HG03460 (cell line): ENCODE data around the gene NRK.
"Not testable (repeated sequence)": the region's sequence is repeated elsewhere in the genome, so short reads cannot be mapped to it uniquely, and the experiment has no call there.

Source experiments
- ATAC-seq: cut with Tn5 transposase; IDR thresholded peaks from one replicate; pipeline ENCODE4 v1.9.1; 2021; ENCODE audit not compliant: unreplicated experiment

NRK gene, protein sequence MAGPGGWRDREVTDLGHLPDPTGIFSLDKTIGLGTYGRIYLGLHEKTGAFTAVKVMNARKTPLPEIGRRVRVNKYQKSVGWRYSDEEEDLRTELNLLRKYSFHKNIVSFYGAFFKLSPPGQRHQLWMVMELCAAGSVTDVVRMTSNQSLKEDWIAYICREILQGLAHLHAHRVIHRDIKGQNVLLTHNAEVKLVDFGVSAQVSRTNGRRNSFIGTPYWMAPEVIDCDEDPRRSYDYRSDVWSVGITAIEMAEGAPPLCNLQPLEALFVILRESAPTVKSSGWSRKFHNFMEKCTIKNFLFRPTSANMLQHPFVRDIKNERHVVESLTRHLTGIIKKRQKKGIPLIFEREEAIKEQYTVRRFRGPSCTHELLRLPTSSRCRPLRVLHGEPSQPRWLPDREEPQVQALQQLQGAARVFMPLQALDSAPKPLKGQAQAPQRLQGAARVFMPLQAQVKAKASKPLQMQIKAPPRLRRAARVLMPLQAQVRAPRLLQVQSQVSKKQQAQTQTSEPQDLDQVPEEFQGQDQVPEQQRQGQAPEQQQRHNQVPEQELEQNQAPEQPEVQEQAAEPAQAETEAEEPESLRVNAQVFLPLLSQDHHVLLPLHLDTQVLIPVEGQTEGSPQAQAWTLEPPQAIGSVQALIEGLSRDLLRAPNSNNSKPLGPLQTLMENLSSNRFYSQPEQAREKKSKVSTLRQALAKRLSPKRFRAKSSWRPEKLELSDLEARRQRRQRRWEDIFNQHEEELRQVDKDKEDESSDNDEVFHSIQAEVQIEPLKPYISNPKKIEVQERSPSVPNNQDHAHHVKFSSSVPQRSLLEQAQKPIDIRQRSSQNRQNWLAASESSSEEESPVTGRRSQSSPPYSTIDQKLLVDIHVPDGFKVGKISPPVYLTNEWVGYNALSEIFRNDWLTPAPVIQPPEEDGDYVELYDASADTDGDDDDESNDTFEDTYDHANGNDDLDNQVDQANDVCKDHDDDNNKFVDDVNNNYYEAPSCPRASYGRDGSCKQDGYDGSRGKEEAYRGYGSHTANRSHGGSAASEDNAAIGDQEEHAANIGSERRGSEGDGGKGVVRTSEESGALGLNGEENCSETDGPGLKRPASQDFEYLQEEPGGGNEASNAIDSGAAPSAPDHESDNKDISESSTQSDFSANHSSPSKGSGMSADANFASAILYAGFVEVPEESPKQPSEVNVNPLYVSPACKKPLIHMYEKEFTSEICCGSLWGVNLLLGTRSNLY (N-terminal part only)

DNA sequence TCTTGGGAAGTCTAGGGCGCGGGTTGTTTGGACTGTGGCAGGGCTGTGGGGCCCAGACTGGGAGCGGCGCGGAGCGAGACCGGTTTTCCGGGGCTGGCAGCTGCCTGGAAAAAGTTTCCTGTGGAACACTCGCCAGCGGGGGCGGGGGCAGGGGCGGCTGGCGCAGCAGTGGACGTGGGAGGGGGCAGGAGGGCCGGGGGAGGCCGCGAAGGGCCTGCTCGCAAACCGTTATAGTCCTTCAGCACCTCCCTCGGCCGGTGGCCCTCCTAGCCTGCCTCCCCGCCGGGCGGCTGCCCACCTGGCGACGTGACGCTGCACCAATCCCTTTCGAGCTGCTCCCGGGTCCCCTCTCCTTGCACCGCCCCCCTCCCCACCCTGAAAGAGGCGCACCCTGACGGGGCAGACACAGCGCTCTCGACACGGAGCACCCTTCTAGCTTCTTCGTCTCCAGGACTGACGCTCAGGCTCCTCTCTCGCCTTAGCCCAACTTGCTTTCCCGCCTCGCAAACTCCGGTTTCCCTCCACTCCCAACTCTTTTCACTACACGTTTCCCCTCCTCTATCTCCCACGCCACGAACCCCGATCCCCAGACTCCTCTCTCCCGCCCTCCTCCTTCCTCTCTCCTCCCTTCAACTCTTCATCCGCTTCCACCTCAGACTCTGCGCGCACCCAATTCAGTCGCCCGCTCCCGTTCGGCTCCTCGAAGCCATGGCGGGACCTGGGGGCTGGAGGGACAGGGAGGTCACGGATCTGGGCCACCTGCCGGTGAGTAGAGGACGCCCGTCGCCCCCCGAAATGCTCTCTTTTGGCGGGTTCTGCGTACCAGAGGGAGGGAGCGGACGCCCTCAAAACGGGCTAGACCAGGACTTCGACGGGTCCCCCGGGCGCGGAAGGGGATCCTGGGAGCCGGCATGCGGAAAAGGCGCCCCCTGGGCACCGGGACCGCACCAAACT is at the start of gene NRK:
Gene NRK (plus strand): TSS at position 402 of the 954 bp plus-strand sequence. CDS start 307 bp downstream, at position 709.
- no peak for ATAC-seq

DNA sequence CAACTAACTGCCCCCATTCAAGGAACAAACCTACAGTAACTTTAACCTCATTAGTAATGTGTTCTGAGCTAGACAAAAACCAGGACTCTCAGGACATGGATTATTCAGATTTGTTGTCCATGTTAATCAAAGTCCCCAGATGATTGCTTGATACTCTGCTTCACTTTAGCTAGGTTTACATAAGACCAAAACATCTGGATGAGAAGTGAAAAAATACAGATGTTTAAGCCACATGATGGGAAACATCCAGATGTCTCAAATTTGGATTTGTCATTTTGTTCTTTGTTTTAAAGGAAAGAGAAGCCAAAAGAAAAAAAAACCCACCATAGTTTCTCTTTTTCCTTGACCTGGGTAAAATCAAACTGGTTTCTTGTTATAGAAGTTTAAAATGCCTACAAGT is 48.5 kb upstream of the NRK start:
- ATAC-seq = no peak

DNA sequence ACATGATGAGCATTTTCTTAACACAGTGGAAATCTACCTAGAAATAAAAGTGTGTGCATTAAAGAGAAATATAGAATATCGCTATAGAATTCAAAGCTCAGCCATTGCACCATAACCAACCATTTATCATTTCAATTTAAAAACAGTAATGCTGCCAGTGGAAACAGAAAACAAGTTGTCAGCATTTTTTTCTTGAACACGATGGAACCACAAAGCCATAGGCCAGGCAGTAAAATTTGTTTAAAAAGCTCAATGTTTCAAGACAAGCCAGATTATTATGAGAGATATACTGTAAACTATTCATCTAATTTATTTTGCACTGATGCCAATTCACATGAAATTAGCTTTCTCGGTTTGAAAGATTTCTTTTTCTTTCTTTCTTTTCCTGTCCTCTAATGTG is 46.7 kb upstream of the NRK start:
- no peak for ATAC-seq

DNA sequence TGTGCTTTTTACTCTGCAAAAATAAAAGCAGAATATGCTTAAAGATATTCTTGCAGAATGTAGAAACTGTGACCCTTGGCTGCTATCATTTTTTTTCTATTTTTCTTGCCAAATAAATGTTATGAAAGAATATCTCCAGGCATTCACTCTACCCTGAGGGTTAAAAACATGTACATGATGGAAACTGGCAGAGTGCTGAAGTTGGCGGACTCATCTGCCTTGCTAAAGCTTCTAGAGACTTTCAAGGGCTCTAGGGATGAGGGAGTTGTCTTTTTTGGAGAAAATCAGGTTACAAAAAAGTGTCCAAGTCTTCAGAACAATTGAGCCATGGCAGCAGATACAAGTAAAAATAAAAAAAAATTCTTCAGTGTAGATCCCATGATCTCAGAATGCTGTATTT is 40.5 kb upstream of the NRK start:
- ATAC-seq = no peak

DNA sequence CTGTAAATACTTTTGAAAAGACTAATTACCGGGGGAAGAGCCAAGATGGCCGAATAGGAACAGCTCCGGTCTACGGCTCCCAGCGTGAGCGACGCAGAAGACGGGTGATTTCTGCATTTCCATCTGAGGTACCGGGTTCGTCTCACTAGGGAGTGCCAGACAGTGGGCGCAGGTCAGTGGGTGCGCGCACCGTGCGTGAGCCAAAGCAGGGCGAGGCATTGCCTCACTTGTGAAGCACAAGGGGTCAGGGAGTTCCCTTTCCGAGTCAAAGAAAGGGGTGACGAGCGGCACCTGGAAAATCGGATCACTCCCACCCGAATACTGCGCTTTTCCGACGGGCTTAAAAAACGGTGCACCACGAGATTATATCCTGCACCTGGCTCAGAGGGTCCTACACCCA is 25.5 kb upstream of the NRK start:
- not testable (repeated sequence) for ATAC-seq

DNA sequence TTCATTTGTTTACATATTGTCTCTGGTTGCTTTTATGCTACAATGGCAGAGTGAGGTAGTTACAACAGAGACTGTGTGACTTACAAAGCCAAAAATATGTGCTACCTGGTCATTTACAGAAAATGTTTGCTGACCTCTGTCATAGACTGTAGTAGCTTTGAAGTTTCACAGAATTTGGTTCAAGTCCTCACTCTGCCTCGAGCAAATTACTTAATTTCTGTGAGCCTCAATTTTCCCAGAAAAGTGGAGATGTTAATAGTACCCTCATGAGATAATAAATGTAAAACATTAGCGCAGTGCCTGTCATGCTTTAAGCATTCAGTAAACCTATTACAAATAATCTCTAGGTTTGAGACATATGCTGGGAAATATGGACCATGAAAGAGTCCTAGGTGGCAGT is 18.4 kb upstream of the NRK start:
- no peak for ATAC-seq

DNA sequence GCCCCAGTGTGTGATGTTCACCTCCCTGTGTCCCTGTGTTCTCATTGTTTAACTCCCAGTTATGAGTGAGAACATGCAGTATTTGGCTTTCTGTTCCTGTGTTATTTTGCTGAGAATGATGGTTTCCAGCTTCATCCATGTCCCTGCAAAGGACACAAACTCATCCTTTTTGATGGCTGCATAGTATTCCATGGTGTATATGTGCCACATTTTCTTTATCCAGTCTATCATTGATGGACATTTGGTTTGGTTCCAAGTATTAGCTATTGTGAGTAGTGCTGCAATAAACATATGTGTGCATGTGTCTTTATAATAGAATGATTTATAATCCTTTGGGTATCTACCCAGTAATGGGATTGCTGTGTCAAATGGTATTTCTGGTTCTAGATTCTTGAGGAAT is 16.7 kb upstream of the NRK start:
- ATAC-seq = not testable (repeated sequence)

DNA sequence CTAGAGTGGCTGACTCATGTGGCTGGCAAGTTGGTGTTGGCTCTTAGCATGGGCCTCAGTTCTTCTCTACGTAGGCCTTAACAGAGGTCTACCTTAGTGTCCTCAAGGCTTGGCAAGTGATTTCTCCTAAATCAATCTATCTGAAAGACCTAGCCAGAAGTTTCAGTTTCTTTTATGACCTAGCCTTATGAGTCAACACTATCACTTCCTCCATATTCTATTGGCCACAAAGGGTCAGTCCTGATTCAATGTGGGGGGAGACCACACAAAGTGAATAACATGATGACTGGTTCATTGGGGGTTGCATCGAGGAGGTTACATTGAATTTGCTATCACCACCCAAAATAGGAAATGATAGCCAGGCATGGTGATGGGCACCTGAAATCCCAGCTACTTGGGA is 5.8 kb upstream of the NRK start:
- ATAC-seq = no peak

DNA sequence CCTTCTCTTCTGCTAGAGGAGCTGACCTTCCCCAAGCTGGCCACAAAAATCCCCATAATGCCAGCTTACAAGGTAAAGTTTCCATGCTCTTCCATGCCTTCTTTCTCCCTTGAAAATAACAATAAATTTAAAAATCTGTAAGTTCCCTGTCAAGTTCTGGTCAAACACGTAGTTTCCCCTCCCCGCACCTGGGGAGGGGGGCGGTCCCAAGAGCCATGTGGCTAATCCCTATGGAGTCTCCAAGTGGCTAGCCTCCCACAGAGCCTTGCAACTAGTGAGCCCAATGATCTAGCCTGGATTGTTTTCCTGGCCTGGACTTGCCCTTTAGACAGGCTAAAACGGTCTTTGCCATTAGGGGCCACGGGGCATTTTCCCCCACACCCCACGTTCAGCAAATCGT is 2.1 kb upstream of the NRK start:
- no peak for ATAC-seq

DNA sequence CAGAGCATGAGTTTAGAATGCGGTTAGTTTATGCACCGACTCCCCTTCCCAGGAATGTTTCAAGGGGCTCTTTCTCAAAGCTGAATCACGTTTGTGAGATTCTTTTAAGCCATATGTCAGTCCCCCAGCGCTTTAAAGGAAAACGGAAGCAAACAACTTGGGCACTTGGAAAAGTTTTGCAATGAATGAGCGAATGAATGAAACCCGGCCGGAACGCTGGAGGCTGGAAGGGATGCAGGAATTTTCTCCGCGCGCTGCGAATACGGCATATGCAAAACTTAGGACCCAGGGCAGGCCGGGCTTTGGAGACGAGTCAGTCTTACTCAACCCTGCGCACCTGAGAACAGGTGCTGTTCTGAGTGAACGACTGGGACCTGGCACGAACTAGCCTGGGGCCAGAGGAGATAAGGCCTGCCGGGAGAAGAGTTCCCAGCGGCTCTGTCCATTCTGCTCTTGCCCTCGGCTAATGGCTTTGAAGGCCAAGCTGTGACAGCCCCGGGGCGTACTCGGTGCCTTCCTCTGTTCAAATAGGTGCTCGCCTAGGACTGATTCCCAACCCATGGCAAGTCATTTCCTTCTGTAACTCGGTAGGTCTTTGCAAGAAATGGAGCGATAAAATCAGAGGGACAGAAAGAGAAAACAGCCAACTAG is 743 bp upstream of the NRK start:
- ATAC-seq = no peak

DNA sequence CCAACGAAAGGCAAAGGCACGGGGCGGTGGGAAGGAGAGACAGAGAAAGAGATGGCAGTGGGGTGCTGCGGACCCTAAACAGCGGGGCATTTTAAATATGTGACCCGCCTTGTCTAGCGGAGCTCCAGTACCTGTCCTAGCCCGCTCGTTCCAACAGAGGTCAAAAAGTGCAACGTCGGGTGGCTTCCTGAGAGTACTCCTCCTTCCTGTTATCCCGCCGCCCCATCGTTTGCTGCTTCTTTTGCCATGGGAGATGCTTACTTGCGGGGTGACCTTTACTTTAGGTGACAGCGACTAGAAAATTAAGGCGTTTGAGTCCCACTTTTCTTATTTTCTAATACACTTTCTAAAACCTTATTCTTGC is 735 bp downstream of the NRK start:
- no peak for ATAC-seq

DNA sequence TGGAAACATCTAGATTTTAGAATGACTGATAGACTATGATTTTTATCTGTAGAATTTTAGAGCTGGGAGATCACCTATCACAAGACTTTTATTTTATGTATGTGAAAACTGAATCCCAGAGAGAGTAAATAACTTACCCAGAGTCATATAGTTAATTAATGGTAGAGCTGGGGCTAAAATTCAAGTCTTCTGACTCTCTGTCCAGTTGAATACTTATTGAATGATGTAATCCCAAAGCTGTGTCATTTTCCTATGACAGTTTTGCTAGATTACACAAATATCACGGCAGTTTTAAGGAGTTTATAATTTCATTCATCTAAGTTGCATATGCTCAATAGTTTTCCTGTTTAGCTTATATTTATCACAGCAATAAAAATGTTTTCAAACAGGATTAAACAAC is 6.7 kb downstream of the NRK start:
- no peak for ATAC-seq

DNA sequence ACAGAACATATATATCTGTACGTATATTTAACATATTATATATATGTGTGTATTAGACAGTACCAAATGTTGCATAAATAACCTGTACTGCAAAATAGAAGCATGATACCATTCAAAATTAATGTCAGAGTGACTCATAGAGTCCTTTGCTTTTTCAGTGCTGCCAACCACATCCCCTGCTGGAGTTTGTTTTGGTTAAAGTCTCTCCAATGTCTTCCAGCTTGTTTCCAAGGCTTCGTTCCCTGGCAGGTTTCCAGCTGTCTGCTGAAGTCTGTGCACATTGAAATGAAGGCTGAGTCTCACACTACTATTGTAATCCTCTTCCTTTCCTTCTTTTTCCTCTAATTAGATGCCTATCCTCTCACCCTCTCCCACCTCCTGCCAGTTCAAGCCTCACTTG is 14.9 kb downstream of the NRK start:
- ATAC-seq = no peak

DNA sequence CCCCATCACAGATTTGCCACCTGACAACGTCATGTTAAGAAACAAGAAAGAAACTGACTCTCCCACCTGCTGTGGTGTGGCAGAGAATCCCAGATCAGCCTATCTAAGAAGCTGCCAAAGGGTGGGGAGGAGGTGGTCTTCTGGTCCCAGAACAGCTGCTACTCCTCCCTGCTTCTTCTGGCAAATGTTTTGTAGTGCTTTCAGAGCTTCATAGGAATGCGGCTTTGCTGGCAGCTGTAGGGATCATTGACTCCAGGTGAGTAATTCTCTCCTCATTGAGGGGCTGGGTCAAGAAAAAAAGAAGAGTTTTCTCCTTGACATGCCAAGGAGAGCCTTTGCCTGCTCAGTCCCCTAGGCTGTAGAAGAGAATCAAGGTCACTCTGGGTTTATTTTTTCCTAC is 23.3 kb downstream of the NRK start:
- no peak for ATAC-seq

DNA sequence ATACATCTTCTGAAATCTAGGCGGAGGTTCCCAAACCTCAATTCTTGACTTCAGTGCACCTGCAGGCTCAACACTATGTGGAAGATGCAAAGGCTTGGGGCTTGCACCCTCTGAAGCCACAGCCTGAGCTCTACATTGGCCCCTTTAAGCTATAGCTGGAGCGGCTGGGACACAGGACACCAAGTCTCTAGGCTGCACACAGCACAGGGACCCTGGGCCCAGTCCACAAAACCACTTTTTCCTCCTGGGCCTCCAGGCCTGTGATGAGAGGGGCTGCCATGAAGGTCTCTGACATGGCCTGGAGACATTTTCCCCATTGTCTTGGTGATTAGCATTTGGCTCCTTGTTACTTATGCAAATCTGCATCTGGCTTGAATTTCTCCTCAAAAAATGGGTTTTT is 27.8 kb downstream of the NRK start:
- ATAC-seq = not testable (repeated sequence)

DNA sequence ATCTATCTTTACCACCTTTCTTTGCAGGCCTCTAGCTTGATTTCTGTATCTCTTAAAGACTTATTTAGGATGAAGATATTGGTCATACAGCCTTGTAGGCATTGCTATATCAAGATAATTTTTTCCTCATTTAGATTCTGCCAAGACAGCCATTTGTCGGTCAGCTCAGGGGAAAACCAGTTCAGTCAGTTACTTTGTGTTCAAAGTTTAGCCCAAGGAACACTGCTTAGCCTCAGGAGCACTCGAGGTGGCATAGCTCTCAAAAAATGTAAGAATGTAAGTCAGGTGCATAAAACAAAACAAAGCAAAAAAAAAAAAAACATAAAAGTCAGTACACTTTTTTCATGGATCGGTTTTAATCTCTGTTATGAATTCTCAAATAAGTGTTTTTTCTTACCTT is 43.4 kb downstream of the NRK start:
- no peak for ATAC-seq

DNA sequence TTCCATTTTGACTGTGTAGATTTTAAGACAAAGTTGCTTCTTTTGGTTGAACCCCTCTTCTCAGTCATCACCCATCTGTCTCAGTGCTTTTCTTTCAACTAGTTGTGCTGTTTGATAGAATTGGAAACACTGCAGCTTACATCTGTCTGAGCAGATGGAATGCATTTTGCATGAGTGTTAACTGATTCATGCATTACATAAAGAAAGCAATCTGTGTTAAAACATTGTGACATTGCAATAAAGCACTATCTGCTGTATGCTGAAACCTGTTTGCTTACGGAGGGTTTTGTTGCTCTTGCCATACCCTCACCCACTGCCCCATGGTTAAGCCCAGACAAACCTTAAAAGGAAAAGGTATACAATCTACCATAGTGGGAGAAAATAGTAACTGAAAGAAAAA is 47.4 kb downstream of the NRK start:
- ATAC-seq = no peak

DNA sequence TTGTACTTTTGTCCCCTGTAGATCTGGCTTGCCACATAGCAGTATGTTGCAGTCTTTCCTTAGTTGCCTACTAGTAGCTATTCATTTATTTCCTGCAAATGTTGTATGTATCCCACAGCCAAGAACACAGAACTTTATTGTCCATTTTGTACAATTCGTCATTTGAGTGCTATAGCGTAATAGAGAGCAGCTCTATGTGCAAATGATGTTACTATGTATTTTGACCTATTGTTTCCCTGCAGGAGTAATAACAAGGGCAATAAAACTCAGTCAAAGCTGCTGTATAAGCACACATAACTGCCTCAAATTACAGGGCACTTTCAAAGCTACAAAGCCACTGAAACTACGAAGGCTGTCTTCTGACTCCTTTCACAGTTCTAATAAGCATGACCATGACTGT is 48.1 kb downstream of the NRK start:
- ATAC-seq = no peak

DNA sequence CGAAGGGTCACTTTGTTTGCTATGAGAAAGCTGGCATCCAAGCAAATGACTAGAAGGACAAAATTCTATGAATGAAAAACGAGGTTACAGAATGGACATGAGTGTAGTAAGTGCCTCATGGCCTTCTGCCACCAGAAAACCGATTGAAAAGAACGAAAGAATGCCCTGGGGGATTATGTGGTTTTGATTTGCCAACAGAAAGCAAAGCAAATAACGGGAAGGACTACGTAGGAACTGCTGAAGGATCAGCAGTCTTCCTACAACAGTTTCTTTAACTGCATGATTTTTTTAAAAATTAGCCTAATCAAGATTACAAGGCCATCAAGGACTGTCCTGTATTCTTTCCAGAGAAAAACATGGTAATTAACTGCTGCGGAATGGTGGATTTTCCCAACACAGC is 50.6 kb downstream of the NRK start:
- no peak for ATAC-seq

DNA sequence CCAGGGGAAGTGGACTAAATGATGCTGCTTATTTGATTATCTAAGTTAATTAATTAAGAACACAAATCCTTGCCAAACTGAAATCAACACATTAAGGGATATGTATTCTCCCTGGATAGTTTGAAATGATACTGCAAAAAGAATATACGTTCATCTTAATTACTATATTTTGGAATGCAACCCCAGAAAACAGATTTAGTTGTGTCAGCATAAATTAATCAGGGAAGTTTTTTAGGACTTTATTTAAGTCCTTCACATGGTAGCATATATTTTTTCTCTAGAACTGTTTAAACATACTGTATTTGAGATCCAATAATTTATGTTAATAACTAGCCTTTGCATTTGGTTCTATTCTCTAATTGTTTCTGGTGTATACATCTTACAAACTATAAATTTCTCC is 52.5 kb downstream of the NRK start:
- no peak for ATAC-seq
